ENCODE data around the gene KIAA1671.

KIAA1671 gene

GRCh38 chr22:25137577-25138525 is 185.3 kb downstream of the KIAA1671 start:
- Histone ChIP-seq H3K36me3 (ENCODE audit: control insufficient read depth in 1 of 2, insufficient read depth in 2 of 2, low read length in 2 of 2) (peaks cover 0 to 2% of the 10 kb centered on the region in 2 experiments), H3K18ac (ENCODE audit: low read length) (no peak overlapping the region), H4K91ac (ENCODE audit: low read depth, low read length) (no peak overlapping the region), H3K9me3 (ENCODE audit: insufficient read depth, low read depth, low read length) (no peaks in the 10 kb centered on the region), H4K8ac (ENCODE audit: low read depth, low read length) (no peak overlapping the region), H2AK5ac (ENCODE audit: low read length) (no peak overlapping the region), H3K4me2 (ENCODE audit: low read length) (no peak overlapping the region), H3K14ac (ENCODE audit: low read length) (no peak overlapping the region), H3K4me1 (ENCODE audit: control insufficient read depth in 1 of 2, insufficient read depth in 2 of 2, low read length in 2 of 2) (no peaks in the 10 kb centered on the region), H3K23ac (ENCODE audit: low read length) (no peak overlapping the region), H3K79me2 (ENCODE audit: control insufficient read depth, insufficient read depth, low read length, poor library complexity) (no peaks in the 10 kb centered on the region), H2AFZ (ENCODE audit: insufficient read depth, low read length, poor library complexity) (no peak overlapping the region), H3K9ac (ENCODE audit: low read length) (no peak overlapping the region), H3K27me3 (ENCODE audit: insufficient read depth, low read length) (no peaks in the 10 kb centered on the region), H4K12ac (ENCODE audit: low read depth, low read length) (no peak overlapping the region), H2BK5ac (ENCODE audit: low read depth, low read length, poor library complexity) (no peak overlapping the region), H2BK12ac (ENCODE audit: low read length) (no peak overlapping the region), H3K79me1 (ENCODE audit: low read length) (no peaks in the 10 kb centered on the region), H2BK120ac (ENCODE audit: insufficient read depth, low read length, poor library complexity) (no peak overlapping the region), H3K4ac (ENCODE audit: low read depth, low read length) (no peak overlapping the region), H3K4me3 (ENCODE audit: low read depth, low read length) (no peak overlapping the region), H3K27ac (ENCODE audit: low read depth, low read length) (no peak overlapping the region)
- no peak for DNase-seq
- WGBS (ENCODE audit: extremely low coverage, insufficient coverage, insufficient read length) = no CpG with 5 or more reads among the region's 6 CpGs

DNA sequence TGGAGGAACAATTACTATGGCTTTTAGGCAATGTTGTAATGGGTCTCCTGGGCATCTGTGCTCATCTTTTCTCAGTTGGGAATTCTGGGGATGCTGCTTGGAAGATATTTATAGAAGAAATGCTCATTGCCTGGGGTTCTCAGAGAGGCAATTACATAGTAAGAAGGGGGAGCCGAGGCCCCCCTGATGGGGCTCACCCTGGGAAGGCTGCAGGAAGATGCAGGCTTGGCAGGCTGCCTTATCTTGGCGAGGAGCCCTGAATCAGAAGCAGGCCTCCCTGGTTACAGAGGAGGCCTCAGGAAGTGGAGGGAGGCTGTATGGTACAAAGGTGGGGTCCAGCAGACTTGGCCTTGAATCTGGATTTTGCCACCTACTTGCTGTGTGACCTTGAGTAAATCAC is 186.5 kb downstream of the KIAA1671 start:
- Histone ChIP-seq H3K27ac (ENCODE audit: low read depth, low read length) (no peak overlapping the region), H2BK5ac (ENCODE audit: low read depth, low read length, poor library complexity) (no peak overlapping the region), H3K36me3 (ENCODE audit: control insufficient read depth in 1 of 2, insufficient read depth in 2 of 2, low read length in 2 of 2) (peaks cover 0 to 2% of the 10 kb centered on the region in 2 experiments), H3K23ac (ENCODE audit: low read length) (no peak overlapping the region), H3K4me2 (ENCODE audit: low read length) (no peak overlapping the region), H4K8ac (ENCODE audit: low read depth, low read length) (no peak overlapping the region), H3K79me1 (ENCODE audit: low read length) (no peaks in the 10 kb centered on the region), H3K27me3 (ENCODE audit: insufficient read depth, low read length) (no peaks in the 10 kb centered on the region), H3K14ac (ENCODE audit: low read length) (no peak overlapping the region), H2BK120ac (ENCODE audit: insufficient read depth, low read length, poor library complexity) (no peak overlapping the region), H3K4ac (ENCODE audit: low read depth, low read length) (no peak overlapping the region), H2BK12ac (ENCODE audit: low read length) (no peak overlapping the region), H3K4me1 (ENCODE audit: control insufficient read depth in 1 of 2, insufficient read depth in 2 of 2, low read length in 2 of 2) (no peaks in the 10 kb centered on the region), H4K12ac (ENCODE audit: low read depth, low read length) (no peak overlapping the region), H3K4me3 (ENCODE audit: low read depth, low read length) (no peak overlapping the region), H4K91ac (ENCODE audit: low read depth, low read length) (no peak overlapping the region), H3K9me3 (ENCODE audit: insufficient read depth, low read depth, low read length) (no peaks in the 10 kb centered on the region), H3K9ac (ENCODE audit: low read length) (no peak overlapping the region), H2AK5ac (ENCODE audit: low read length) (no peak overlapping the region), H2AFZ (ENCODE audit: insufficient read depth, low read length, poor library complexity) (no peak overlapping the region), H3K79me2 (ENCODE audit: control insufficient read depth, insufficient read depth, low read length, poor library complexity) (no peaks in the 10 kb centered on the region), H3K18ac (ENCODE audit: low read length) (no peak overlapping the region)
- DNase-seq = no peak
- WGBS (ENCODE audit: extremely low coverage, insufficient coverage, insufficient read length) = no CpG with 5 or more reads among the region's 2 CpGs

DNA sequence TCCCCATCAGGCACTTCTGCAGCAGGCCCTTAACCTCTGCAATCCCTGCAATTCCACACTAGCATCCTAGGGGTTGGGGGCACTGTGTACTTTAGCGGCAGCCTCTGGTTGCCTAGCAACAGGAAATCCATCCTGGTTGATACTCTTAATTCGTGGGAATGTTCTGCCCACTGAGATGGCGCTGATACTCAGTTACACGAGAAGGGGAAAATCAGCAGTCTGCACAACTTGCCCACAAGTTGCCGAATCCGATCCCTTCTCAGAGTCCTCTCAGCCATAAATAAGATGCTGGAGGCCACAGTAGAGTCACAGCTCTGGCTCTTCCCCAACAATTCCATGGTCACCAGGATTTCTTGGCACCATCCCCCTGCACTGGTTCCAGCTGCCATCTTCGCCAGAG is 189.6 kb downstream of the KIAA1671 start:
- Histone ChIP-seq H2BK5ac (ENCODE audit: low read depth, low read length, poor library complexity) (no peak overlapping the region), H3K36me3 (ENCODE audit: control insufficient read depth in 1 of 2, insufficient read depth in 2 of 2, low read length in 2 of 2) (no peaks in the 10 kb centered on the region), H4K12ac (ENCODE audit: low read depth, low read length) (no peak overlapping the region), H3K4me3 (ENCODE audit: low read depth, low read length) (no peak overlapping the region), H2BK120ac (ENCODE audit: insufficient read depth, low read length, poor library complexity) (no peak overlapping the region), H3K23ac (ENCODE audit: low read length) (no peak overlapping the region), H3K27ac (ENCODE audit: low read depth, low read length) (no peak overlapping the region), H3K79me2 (ENCODE audit: control insufficient read depth, insufficient read depth, low read length, poor library complexity) (no peaks in the 10 kb centered on the region), H3K4ac (ENCODE audit: low read depth, low read length) (no peak overlapping the region), H3K14ac (ENCODE audit: low read length) (no peak overlapping the region), H3K18ac (ENCODE audit: low read length) (no peak overlapping the region), H4K8ac (ENCODE audit: low read depth, low read length) (no peak overlapping the region), H3K79me1 (ENCODE audit: low read length) (no peaks in the 10 kb centered on the region), H2AK5ac (ENCODE audit: low read length) (no peak overlapping the region), H3K4me2 (ENCODE audit: low read length) (no peak overlapping the region), H3K27me3 (ENCODE audit: insufficient read depth, low read length) (no peaks in the 10 kb centered on the region), H2BK12ac (ENCODE audit: low read length) (no peak overlapping the region), H3K9me3 (ENCODE audit: insufficient read depth, low read depth, low read length) (no peaks in the 10 kb centered on the region), H2AFZ (ENCODE audit: insufficient read depth, low read length, poor library complexity) (no peak overlapping the region), H4K91ac (ENCODE audit: low read depth, low read length) (no peak overlapping the region), H3K9ac (ENCODE audit: low read length) (no peak overlapping the region), H3K4me1 (ENCODE audit: control insufficient read depth in 1 of 2, insufficient read depth in 2 of 2, low read length in 2 of 2) (no peaks in the 10 kb centered on the region)
- DNase-seq = no peak
- WGBS (ENCODE audit: extremely low coverage, insufficient coverage, insufficient read length) = no CpG with 5 or more reads among the region's 7 CpGs

DNA sequence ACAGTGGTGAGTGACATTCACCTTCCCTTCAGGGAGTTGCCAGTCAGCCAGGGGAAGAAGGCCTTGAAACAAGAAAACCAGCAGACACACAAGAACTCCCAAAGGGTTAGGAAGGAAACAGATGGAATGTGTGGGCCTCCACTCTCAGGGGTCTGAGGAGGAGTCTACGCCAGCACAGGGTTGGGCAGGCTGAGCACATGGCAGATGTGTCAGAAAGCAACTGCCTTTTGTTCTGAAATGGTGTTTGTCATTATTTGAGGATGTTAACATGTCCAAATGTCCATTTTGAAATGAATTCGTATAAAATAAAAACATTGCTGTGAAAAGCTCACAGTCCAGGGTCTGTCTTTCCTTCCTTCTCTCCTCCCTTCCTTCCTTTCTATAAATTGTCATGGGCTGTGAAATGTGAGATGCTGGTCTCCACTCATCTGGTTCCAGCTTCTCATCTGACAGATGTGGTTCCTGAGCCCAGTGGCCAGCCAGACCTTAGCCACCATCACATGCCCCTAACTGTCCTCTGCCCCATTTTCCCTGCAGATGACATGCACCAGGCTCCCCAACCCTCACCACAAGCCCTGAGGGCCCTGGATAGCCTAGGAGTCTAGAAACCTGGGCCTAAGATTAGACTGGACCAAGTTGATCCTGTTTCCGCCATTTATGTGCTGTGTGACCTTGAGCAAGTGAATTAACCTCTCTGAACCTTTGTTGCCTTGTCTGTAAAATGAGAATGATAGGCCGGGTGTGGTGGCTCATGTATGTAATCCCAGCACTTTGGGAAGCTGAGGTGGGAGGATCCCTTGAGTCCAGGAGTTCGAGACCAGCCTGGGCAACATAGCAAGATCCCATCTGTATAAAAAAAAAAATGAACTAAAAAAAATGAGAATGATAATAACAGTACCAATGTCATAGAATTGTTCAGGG is 190.9 kb downstream of the KIAA1671 start:
- H3K4ac ChIP-seq (ENCODE audit: low read depth, low read length) = no peak overlapping the region
- H4K8ac ChIP-seq (ENCODE audit: low read depth, low read length) = no peak overlapping the region
- no peak overlapping the region for H4K12ac ChIP-seq (ENCODE audit: low read depth, low read length)
- no peaks in the 10 kb centered on the region for H3K36me3 ChIP-seq (ENCODE audit: control insufficient read depth in 1 of 2, insufficient read depth in 2 of 2, low read length in 2 of 2)
- no peaks in the 10 kb centered on the region for H3K79me2 ChIP-seq (ENCODE audit: control insufficient read depth, insufficient read depth, low read length, poor library complexity)
- H3K9ac ChIP-seq (ENCODE audit: low read length) = no peak overlapping the region
- no peak overlapping the region for H2BK5ac ChIP-seq (ENCODE audit: low read depth, low read length, poor library complexity)
- H2AFZ ChIP-seq (ENCODE audit: insufficient read depth, low read length, poor library complexity) = no peak overlapping the region
- no peak overlapping the region for H2BK12ac ChIP-seq (ENCODE audit: low read length)
- no peaks in the 10 kb centered on the region for H3K4me1 ChIP-seq (ENCODE audit: control insufficient read depth in 1 of 2, insufficient read depth in 2 of 2, low read length in 2 of 2)
- no peak overlapping the region for H3K4me3 ChIP-seq (ENCODE audit: low read depth, low read length)
- H3K79me1 ChIP-seq (ENCODE audit: low read length) = no peaks in the 10 kb centered on the region
- no peak overlapping the region for H3K23ac ChIP-seq (ENCODE audit: low read length)
- DNase-seq = no peak
- no peak overlapping the region for H2BK120ac ChIP-seq (ENCODE audit: insufficient read depth, low read length, poor library complexity)
- no peaks in the 10 kb centered on the region for H3K27me3 ChIP-seq (ENCODE audit: insufficient read depth, low read length)
- no peak overlapping the region for H3K27ac ChIP-seq (ENCODE audit: low read depth, low read length)
- H3K9me3 ChIP-seq (ENCODE audit: insufficient read depth, low read depth, low read length) = no peaks in the 10 kb centered on the region
- no CpG with 5 or more reads among the region's 5 CpGs for WGBS (ENCODE audit: extremely low coverage, insufficient coverage, insufficient read length)
- no peak overlapping the region for H2AK5ac ChIP-seq (ENCODE audit: low read length)
- no peak overlapping the region for H3K18ac ChIP-seq (ENCODE audit: low read length)
- H3K4me2 ChIP-seq (ENCODE audit: low read length) = no peak overlapping the region
- H3K14ac ChIP-seq (ENCODE audit: low read length) = no peak overlapping the region
- no peak overlapping the region for H4K91ac ChIP-seq (ENCODE audit: low read depth, low read length)
